IMR-90 (cell line): ENCODE results near the gene HCN3. TPM values are rescaled to one million over a fixed set of nuclear protein-coding genes. Genes with fewer than 3 reads are reported as not detected.

ENCODE experiments used
- ATAC-seq: fragments of 200-7000 bp; cut with Tn5 transposase; 2 replicates; pipeline ENCODE4 v1.9.1; 2020; ENCODE audit warnings: low read depth, mild to moderate bottlenecking, moderate library complexity
- BruUV-seq: library from RNA; stranded (reverse); fragments of 400-500 nt; replicated peaks from 2 replicates; lab custom pipeline; 2021; lab: Mats Ljungman, UMichigan
- CTCF ChIA-PET: fragments of 300-600 bp; formaldehyde crosslinking; extraction: SDS; loops from one replicate; lab custom pipeline; 2021; ENCODE audit warnings: antibody characterized with exemption; lab: Yijun Ruan, JAX
- POLR2A ChIA-PET: fragments of 300-600 bp; sonication (Branson Sonifier 250); formaldehyde crosslinking; loops from one replicate; lab custom pipeline; 2022; ENCODE audit warnings: antibody characterized with exemption; ENCODE audit not compliant: unreplicated experiment; lab: Charles Lee
- DNase-seq: peaks from one replicate; pipeline ENCODE4 v3.0.0; 2013
- H2AFZ ChIP-seq: replicated peaks from 2 replicates; pipeline ENCODE3; 2013; ENCODE audit warnings: low read length, mild to moderate bottlenecking; ENCODE audit not compliant: poor library complexity
- H2AK5ac ChIP-seq: 2 replicates; pipeline ENCODE4 v1.6.1; 2013; ENCODE audit warnings: low read depth, low read length, inconsistent platforms
- H2AK9ac ChIP-seq: replicated peaks from 2 replicates; pipeline ENCODE3; 2013; ENCODE audit warnings: mild to moderate bottlenecking, low read depth, low read length, moderate library complexity; ENCODE audit not compliant: poor library complexity
- H2BK120ac ChIP-seq: 2 replicates; pipeline ENCODE4 v1.6.1; 2013; ENCODE audit warnings: low read depth, low read length, inconsistent platforms
- H2BK15ac ChIP-seq: 3 replicates; pipeline ENCODE4 v1.6.1; 2013; ENCODE audit warnings: low read depth, low read length, inconsistent platforms
- H2BK20ac ChIP-seq: 2 replicates; pipeline ENCODE4 v1.6.1; 2013; ENCODE audit warnings: low read depth, mild to moderate bottlenecking, inconsistent platforms, low read length, moderate library complexity
- H2BK5ac ChIP-seq: 2 replicates; pipeline ENCODE4 v1.6.1; 2013; ENCODE audit warnings: mild to moderate bottlenecking, low read depth, low read length, inconsistent platforms; ENCODE audit not compliant: poor library complexity, severe bottlenecking
- H3K14ac ChIP-seq: replicated peaks from 2 replicates; pipeline ENCODE4 v1.6.1; 2013; ENCODE audit warnings: low read depth, low read length, inconsistent platforms
- H3K18ac ChIP-seq: 2 replicates; pipeline ENCODE4 v1.6.1; 2013; ENCODE audit warnings: low read depth, low read length, control low read depth
- H3K23ac ChIP-seq: 2 replicates; pipeline ENCODE4 v1.6.1; 2013; ENCODE audit warnings: low read depth, low read length, inconsistent platforms
- H3K27ac ChIP-seq: 2 replicates; pipeline ENCODE4 v1.5.1; 2013; ENCODE audit warnings: mild to moderate bottlenecking, control low read depth, low read length; ENCODE audit not compliant: insufficient read depth
- H3K27me3 ChIP-seq: 2 replicates; pipeline ENCODE4 v1.6.1; 2013; ENCODE audit warnings: low read length; ENCODE audit not compliant: control insufficient read depth, insufficient read depth
- H3K36me3 ChIP-seq: 2 replicates; pipeline ENCODE4 v1.6.1; 2013; ENCODE audit warnings: low read length, mixed read lengths; ENCODE audit not compliant: control insufficient read depth, insufficient read depth
- H3K4ac ChIP-seq: 2 replicates; pipeline ENCODE4 v1.6.1; 2013; ENCODE audit warnings: low read depth, low read length, inconsistent platforms
- H3K4me1 ChIP-seq: 2 replicates; pipeline ENCODE4 v1.6.1; 2013; ENCODE audit warnings: low read length, mixed read lengths; ENCODE audit not compliant: control insufficient read depth, insufficient read depth
- H3K4me2 ChIP-seq: 2 replicates; pipeline ENCODE4 v1.6.1; 2013; ENCODE audit warnings: low read depth, mild to moderate bottlenecking, control low read depth, low read length, moderate library complexity
- H3K4me3 ChIP-seq: 2 replicates; pipeline ENCODE4 v1.5.1; 2013; ENCODE audit warnings: low read depth, mild to moderate bottlenecking, control low read depth, low read length, moderate library complexity; ENCODE audit not compliant: insufficient read depth
- H3K56ac ChIP-seq: 2 replicates; pipeline ENCODE4 v1.6.1; 2013; ENCODE audit warnings: low read length, inconsistent platforms; ENCODE audit not compliant: insufficient read depth; ENCODE audit errors: extremely low read depth
- H3K79me1 ChIP-seq, 2 experiments: 2 replicates each; pipeline ENCODE4 v1.6.1; 2013; ENCODE audit warnings: low read length in 2 of 2, inconsistent platforms in 1 of 2, low read depth in 1 of 2
- H3K9ac ChIP-seq: 2 replicates; pipeline ENCODE4 v1.6.1; 2013; ENCODE audit warnings: low read depth, low read length, control low read depth
- H3K9me1 ChIP-seq: 2 replicates; pipeline ENCODE4 v1.6.1; 2013; ENCODE audit warnings: low read length, inconsistent platforms; ENCODE audit not compliant: insufficient read depth
- H3K9me3 ChIP-seq: 2 replicates; pipeline ENCODE4 v1.6.1; 2013; ENCODE audit warnings: low read length; ENCODE audit not compliant: control insufficient read depth, insufficient read depth
- H4K20me1 ChIP-seq: 2 replicates; pipeline ENCODE4 v1.6.1; 2013; ENCODE audit warnings: low read length, inconsistent platforms; ENCODE audit not compliant: insufficient read depth
- H4K5ac ChIP-seq: 2 replicates; pipeline ENCODE4 v1.6.1; 2013; ENCODE audit warnings: mild to moderate bottlenecking, low read depth, low read length, control low read depth
- H4K8ac ChIP-seq, 2 experiments: 2 replicates each; pipeline ENCODE4 v1.6.1; 2013; ENCODE audit warnings: low read depth in 2 of 2, low read length in 2 of 2, control low read depth in 1 of 2, inconsistent platforms in 1 of 2
- H4K91ac ChIP-seq: 2 replicates; pipeline ENCODE4 v1.6.1; 2013; ENCODE audit warnings: low read depth, low read length, inconsistent platforms; ENCODE audit not compliant: insufficient read depth
- BHLHE40 ChIP-seq: fragments of 150-350 bp; IDR thresholded peaks from 2 replicates; pipeline ENCODE4 v1.6.1; 2016; ENCODE audit warnings: mild to moderate bottlenecking, low read depth, low read length
- FOS ChIP-seq: fragments of 150-350 bp; IDR thresholded peaks from 2 replicates; pipeline ENCODE4 v1.6.1; 2016; ENCODE audit warnings: low read depth, low read length
- MAFK ChIP-seq: IDR thresholded peaks from 2 replicates; pipeline ENCODE4 v1.6.1; 2012; ENCODE audit warnings: low read depth, low read length, improper control_type of control experiment
- MAZ ChIP-seq: IDR thresholded peaks from 2 replicates; pipeline ENCODE4 v1.6.1; 2012; ENCODE audit warnings: low read depth, mild to moderate bottlenecking, low read length, improper control_type of control experiment, moderate library complexity, borderline replicate concordance
- MXI1 ChIP-seq: IDR thresholded peaks from 2 replicates; pipeline ENCODE4 v1.6.1; 2012; ENCODE audit warnings: low read depth, mild to moderate bottlenecking, low read length, moderate library complexity, borderline replicate concordance
- NFE2L2 ChIP-seq: fragments of 150-350 bp; IDR thresholded peaks from 2 replicates; pipeline ENCODE4 v1.6.1; 2016; ENCODE audit warnings: low read depth, mild to moderate bottlenecking, low read length
- POLR2A ChIP-seq: IDR thresholded peaks from 2 replicates; pipeline ENCODE4 v1.6.1; 2012; ENCODE audit warnings: mild to moderate bottlenecking, low read depth, low read length
- RCOR1 ChIP-seq: IDR thresholded peaks from 2 replicates; pipeline ENCODE4 v1.6.1; 2012; ENCODE audit warnings: mild to moderate bottlenecking, low read length, improper control_type of control experiment; ENCODE audit not compliant: insufficient replicate concordance
- RFX5 ChIP-seq: IDR thresholded peaks from 2 replicates; pipeline ENCODE4 v1.8.0; 2012; ENCODE audit warnings: low read depth, mild to moderate bottlenecking, low read length, moderate library complexity
- SMC3 ChIP-seq: fragments of 150-350 bp; IDR thresholded peaks from 2 replicates; pipeline ENCODE4 v1.6.1; 2016; ENCODE audit warnings: low read depth, mild to moderate bottlenecking, antibody characterized with exemption, low read length, moderate library complexity
- WGBS, 2 experiments: methylation state at CpG; one replicate each; pipeline versions ENCODE4 v1.1.5 to v1.1.7; 2013; ENCODE audit warnings: missing lambda C conversion rate in 2 of 2; ENCODE audit not compliant: insufficient read length in 1 of 2; ENCODE audit errors: extremely low coverage in 2 of 2; 5-methylcytosine and 5-hydroxymethylcytosine counted together
- dilution Hi-C: fragments of 300-500 bp; cut with HindIII; formaldehyde crosslinking; loops from one replicate; pipeline ENCODE4 v1.14.3; 2018; ENCODE audit warnings: low sequenced_read_pairs; ENCODE audit not compliant: unreplicated experiment
- in situ Hi-C: fragments of 300-500 bp; cut with MboI; formaldehyde crosslinking; loops from 3 replicates; pipeline ENCODE4 v1.14.3; 2019; ENCODE audit warnings: low sequenced_read_pairs, inconsistent platforms, mixed read lengths
- intact Hi-C: fragments of 100-400 bp; cut with micrococcal nuclease; formaldehyde crosslinking; loops from 2 replicates; pipeline ENCODE4 v1.10.0; 2022
- polyA plus RNA-seq, 3 experiments: library from polyadenylated mRNA; depleted of rRNA; stranded (reverse); fragments of >200 nt; gene quantifications; 2 replicates each; pipeline ENCODE4 v1.2.3, GENCODE V29; 2012; ENCODE audit warnings: low replicate concordance in 1 of 3
- total RNA-seq: library from RNA; depleted of rRNA; stranded (reverse); fragments of >200 nt; gene quantifications from 2 replicates; pipeline ENCODE4 v1.2.3, GENCODE V29; 2012
- TF ChIP-seq, protein P1 (sequence below): conservative IDR thresholded peaks from 2 replicates; pipeline ENCODE4 v1.5.1; 2012; ENCODE audit warnings: mild to moderate bottlenecking, low read depth, low read length, improper control_type of control experiment
- TF ChIP-seq, protein P2 (sequence below): fragments of 150-350 bp; IDR thresholded peaks from 2 replicates; pipeline ENCODE4 v1.6.1; 2017; ENCODE audit warnings: mild to moderate bottlenecking, antibody characterized with exemption, low read length, low read depth
- TF ChIP-seq, protein P3 (sequence below): fragments of 150-350 bp; IDR thresholded peaks from 2 replicates; pipeline ENCODE4 v1.6.1; 2016; ENCODE audit warnings: low read depth, mild to moderate bottlenecking, low read length, moderate library complexity, borderline replicate concordance

The HCN3 gene
- total and polyA plus RNA-seq, 2 of the 4 experiments (the other 2 are of a cell fraction) = 0.36 to 2.7 TPM

DNA sequence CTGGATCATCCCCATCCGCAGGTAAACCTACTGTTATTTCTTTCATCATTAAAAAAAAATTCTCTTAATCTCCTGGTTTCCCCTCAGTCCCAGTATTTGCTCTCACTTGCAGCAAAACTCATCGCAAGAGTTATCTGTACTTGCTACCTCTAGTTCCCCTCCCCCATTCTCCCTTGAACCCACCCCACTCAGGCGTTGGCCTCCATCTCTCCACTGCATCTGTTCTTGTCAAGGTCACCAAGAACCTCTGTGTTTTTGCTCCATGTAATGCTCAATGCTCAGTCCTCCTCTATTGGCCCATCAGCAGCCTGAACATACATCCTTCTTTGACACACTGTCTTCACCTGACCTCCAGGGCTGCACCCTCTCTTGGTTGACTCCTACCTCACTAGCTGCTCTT lies 19.4 kb downstream of the HCN3 start:
- H2BK5ac ChIP-seq = no peak overlapping the region
- in situ Hi-C loops = no loop called here
- no peak overlapping the region for H2BK120ac ChIP-seq
- no peak overlapping the region for H3K4ac ChIP-seq
- ATAC-seq = no peak
- BruUV-seq = no TSS peak
- no peak overlapping the region for H4K91ac ChIP-seq
- H2AK5ac ChIP-seq = no peak overlapping the region
- intact Hi-C loops = no loop called here
- H3K36me3 ChIP-seq = no peaks in the 10 kb centered on the region
- no peaks in the 10 kb centered on the region for H3K9me1 ChIP-seq
- H3K4me1 ChIP-seq = no peaks in the 10 kb centered on the region
- WGBS, 2 experiments = 100% methylated on average over 1 of the region's 3 CpGs; no CpG with 5 or more reads in 1 of the 2 experiments
- TF ChIP-seq MXI1 = no peak
- TF ChIP-seq SMC3 = no peak
- TF ChIP-seq POLR2A = no peak
- TF ChIP-seq MAZ = no peak
- TF ChIP-seq, protein P1, sequence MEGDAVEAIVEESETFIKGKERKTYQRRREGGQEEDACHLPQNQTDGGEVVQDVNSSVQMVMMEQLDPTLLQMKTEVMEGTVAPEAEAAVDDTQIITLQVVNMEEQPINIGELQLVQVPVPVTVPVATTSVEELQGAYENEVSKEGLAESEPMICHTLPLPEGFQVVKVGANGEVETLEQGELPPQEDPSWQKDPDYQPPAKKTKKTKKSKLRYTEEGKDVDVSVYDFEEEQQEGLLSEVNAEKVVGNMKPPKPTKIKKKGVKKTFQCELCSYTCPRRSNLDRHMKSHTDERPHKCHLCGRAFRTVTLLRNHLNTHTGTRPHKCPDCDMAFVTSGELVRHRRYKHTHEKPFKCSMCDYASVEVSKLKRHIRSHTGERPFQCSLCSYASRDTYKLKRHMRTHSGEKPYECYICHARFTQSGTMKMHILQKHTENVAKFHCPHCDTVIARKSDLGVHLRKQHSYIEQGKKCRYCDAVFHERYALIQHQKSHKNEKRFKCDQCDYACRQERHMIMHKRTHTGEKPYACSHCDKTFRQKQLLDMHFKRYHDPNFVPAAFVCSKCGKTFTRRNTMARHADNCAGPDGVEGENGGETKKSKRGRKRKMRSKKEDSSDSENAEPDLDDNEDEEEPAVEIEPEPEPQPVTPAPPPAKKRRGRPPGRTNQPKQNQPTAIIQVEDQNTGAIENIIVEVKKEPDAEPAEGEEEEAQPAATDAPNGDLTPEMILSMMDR = no peak
- no peak for TF ChIP-seq RFX5
- TF ChIP-seq, protein P2, sequence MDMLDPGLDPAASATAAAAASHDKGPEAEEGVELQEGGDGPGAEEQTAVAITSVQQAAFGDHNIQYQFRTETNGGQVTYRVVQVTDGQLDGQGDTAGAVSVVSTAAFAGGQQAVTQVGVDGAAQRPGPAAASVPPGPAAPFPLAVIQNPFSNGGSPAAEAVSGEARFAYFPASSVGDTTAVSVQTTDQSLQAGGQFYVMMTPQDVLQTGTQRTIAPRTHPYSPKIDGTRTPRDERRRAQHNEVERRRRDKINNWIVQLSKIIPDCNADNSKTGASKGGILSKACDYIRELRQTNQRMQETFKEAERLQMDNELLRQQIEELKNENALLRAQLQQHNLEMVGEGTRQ = no peak
- TF ChIP-seq BHLHE40 = no peak
- TF ChIP-seq FOS = no peak
- TF ChIP-seq MAFK = no peak
- TF ChIP-seq RCOR1 = no peak
- no peak for TF ChIP-seq NFE2L2
- TF ChIP-seq, protein P3, sequence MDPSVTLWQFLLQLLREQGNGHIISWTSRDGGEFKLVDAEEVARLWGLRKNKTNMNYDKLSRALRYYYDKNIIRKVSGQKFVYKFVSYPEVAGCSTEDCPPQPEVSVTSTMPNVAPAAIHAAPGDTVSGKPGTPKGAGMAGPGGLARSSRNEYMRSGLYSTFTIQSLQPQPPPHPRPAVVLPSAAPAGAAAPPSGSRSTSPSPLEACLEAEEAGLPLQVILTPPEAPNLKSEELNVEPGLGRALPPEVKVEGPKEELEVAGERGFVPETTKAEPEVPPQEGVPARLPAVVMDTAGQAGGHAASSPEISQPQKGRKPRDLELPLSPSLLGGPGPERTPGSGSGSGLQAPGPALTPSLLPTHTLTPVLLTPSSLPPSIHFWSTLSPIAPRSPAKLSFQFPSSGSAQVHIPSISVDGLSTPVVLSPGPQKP = no peak
- no peak overlapping the region for H3K4me2 ChIP-seq
- H2BK20ac ChIP-seq = no peak overlapping the region
- H4K5ac ChIP-seq = no peak overlapping the region
- H3K79me1 ChIP-seq = no peaks in the 10 kb centered on the region
- dilution Hi-C loops = no loop called here
- DNase-seq = no peak
- H4K20me1 ChIP-seq = no peaks in the 10 kb centered on the region
- peaks cover 56% of the 10 kb centered on the region for H3K27me3 ChIP-seq
- H2AFZ ChIP-seq = no peak overlapping the region
- no peak overlapping the region for H4K8ac ChIP-seq
- H3K56ac ChIP-seq = no peak overlapping the region
- ChIA-PET CTCF (no interaction called here), POLR2A (no interaction called here)
- no peak overlapping the region for H3K9ac ChIP-seq
- H2BK15ac ChIP-seq = no peak overlapping the region
- no peak overlapping the region for H3K23ac ChIP-seq
- peaks cover 2% of the 10 kb centered on the region; the same call in 1 of the 2 replicates for H3K9me3 ChIP-seq
- no peak overlapping the region for H3K18ac ChIP-seq
- no peak overlapping the region for H3K4me3 ChIP-seq
- no peak overlapping the region for H2AK9ac ChIP-seq
- no peak overlapping the region for H3K14ac ChIP-seq
- H3K27ac ChIP-seq = no peak overlapping the region
